Middle frontal gyrus (tissue), 1 donor: Measurements from ENCODE around the gene RSPO4.

ENCODE experiments used
- DNase-seq: peaks from one replicate; pipeline ENCODE4 v3.0.0-alpha.2; 2015; ENCODE audit warnings: low spot score; ENCODE audit errors: extremely low spot score

RSPO4 gene

DNA sequence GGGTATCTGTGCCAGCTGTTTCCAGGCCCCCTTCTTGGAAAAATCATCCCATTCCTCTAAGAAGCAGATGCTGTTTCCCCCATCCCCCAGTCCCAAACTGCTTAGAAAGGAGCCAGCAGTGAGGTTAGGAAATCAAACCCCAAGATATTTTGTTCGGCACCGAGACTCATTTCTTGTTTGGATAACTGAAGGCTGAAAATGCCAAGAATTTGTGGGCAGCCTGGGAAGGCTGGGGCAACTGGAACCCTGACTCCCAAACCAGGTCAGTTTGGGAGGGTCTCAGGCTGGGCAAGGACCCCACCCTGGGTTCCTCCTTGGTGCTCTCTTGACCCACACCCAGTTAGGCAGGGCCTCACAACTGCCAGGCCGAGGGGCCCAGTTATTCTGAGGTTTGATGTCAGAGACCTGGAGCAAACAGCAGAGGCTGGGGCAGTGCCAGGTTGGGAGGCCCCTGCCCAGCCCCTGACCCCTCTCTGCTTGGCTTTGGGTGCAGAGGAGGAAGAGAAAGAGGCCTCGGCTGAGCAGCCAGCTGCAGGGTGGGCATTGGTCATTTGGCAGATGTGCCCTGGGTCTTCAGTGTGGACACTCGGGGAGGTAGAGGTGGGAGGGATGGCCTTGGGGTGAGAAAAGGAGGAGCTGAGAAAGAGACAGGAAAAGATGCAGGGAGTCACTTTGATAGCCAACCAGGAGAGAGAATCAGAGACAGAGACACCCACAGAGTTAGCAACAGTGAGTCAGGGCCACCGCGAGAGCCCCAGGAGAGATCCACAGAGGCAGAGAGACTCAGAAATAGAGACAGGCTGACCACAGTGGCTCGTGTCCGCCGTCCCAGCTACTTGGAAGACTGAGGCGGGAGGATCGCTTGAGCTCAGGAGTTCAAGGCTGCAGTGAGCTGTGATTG is 91.0 kb downstream of the RSPO4 start:
- DNase-seq: no peak

GRCh38 chr20:910132-910869 is 91.8 kb downstream of the RSPO4 start:
- no peak for DNase-seq

GRCh38 chr20:909641-910040 is 92.5 kb downstream of the RSPO4 start:
- no peak for DNase-seq
